Vagina (tissue), 2 donors: ENCODE results near the gene DLG2.

Experiments
- CTCF ChIP-seq, 3 experiments: fragments of 450-650 bp in 2 of 3; fragments of 200-600 bp in 1 of 3; sonication (generic) in 1 of 3; IDR thresholded peaks; one replicate each; pipeline ENCODE4 v1.5.1; 2017 to 2019; ENCODE audit warnings: antibody characterized with exemption in 3 of 3, mild to moderate bottlenecking in 2 of 3, moderate library complexity in 2 of 3
- POLR2A ChIP-seq, 2 donors: fragments of 450-650 bp; IDR thresholded peaks; one replicate each; pipeline ENCODE4 v1.6.1; 2017; ENCODE audit warnings: antibody characterized with exemption in 2 of 2, mild to moderate bottlenecking in 2 of 2, moderate library complexity in 2 of 2

GRCh38 chr11:83449338-83449913 is 2177.7 kb downstream of the DLG2 start:
- TF ChIP-seq CTCF (IDR thresholded peaks at IDR 0.05) (no peak), POLR2A (IDR thresholded peaks at IDR 0.05) (no peak)
